K562 (cell line): Measurements from ENCODE around the gene SYNJ2. TPM values are rescaled to one million over a fixed set of nuclear protein-coding genes. Genes with fewer than 3 reads are reported as not detected.

Experiments used
- ATAC-seq: fragments of 200-7000 bp; cut with Tn5 transposase; 3 replicates; pipeline ENCODE4 v1.9.1; 2020; ENCODE audit warnings: moderate library complexity
- BruUV-seq: library from RNA; stranded (reverse); fragments of 400-500 nt; replicated peaks from 2 replicates; lab custom pipeline; 2021; lab: Mats Ljungman, UMichigan
- CTCF ChIA-PET: fragments of 300-600 bp; formaldehyde crosslinking; extraction: SDS; loops from one replicate; lab custom pipeline; 2021; ENCODE audit warnings: low intra/inter-chr PET ratio; lab: Yijun Ruan, JAX
- POLR2A ChIA-PET: fragments of 300-600, 350-650 bp; sonication (Branson Sonifier 250); formaldehyde crosslinking; extraction: SDS; loops from one replicate; lab custom pipeline; 2021; ENCODE audit warnings: antibody characterized with exemption, inconsistent platforms; lab: Yijun Ruan, JAX
- DNase-seq, 4 experiments: peaks; one replicate each; pipeline versions ENCODE4 v3.0.0 to v3.0.0-alpha.2; 2011 to 2018; ENCODE audit warnings: low spot score in 3 of 4, mixed read lengths in 3 of 4; ENCODE audit errors: extremely low read depth in 1 of 4
- FAIRE-seq: peaks from 2 replicates; lab custom pipeline; 2011; peaks lifted over from hg19 to GRCh38; lab: Jason Lieb, UNC
- H2AFZ ChIP-seq: 2 replicates; pipeline ENCODE4 v1.6.0; 2011; ENCODE audit warnings: low read depth, low read length, control low read depth, inconsistent platforms
- H3K27ac ChIP-seq: fragments of 200-600 bp; 3 replicates; pipeline ENCODE4 v1.8.0; 2011; ENCODE audit warnings: low read depth, mild to moderate bottlenecking, control low read depth, inconsistent platforms, low read length, moderate library complexity, mixed read lengths; ENCODE audit errors: extremely low read depth
- H3K27me3 ChIP-seq, 2 experiments: fragments of 300-600 bp in 1 of 2; 2 replicates in 1 of 2; 3 replicates in 1 of 2; pipeline versions ENCODE4 v1.6.0 to v1.8.0; 2011; ENCODE audit warnings: inconsistent platforms in 2 of 2, low read length in 2 of 2, mild to moderate bottlenecking in 1 of 2, mixed read lengths in 1 of 2, moderate library complexity in 1 of 2; ENCODE audit not compliant: control insufficient read depth in 2 of 2, insufficient read depth in 2 of 2
- H3K36me3 ChIP-seq: fragments of 300-600 bp; 3 replicates; pipeline ENCODE4 v1.8.0; 2011; ENCODE audit warnings: mild to moderate bottlenecking, low read length, inconsistent platforms; ENCODE audit not compliant: control insufficient read depth, insufficient read depth
- H3K4me1 ChIP-seq, 2 experiments: fragments of 200-600 bp in 1 of 2; replicated peaks in 1 of 2; 2 replicates in 1 of 2; 3 replicates in 1 of 2; pipeline versions ENCODE4 v1.5.1 to v1.8.0; 2011; ENCODE audit warnings: inconsistent platforms in 2 of 2, low read length in 2 of 2, mild to moderate bottlenecking in 1 of 2, mixed read lengths in 1 of 2, moderate library complexity in 1 of 2; ENCODE audit not compliant: control insufficient read depth in 2 of 2, insufficient read depth in 2 of 2
- H3K4me2 ChIP-seq: 2 replicates; pipeline ENCODE4 v1.6.1; 2011; ENCODE audit warnings: low read length, control low read depth, inconsistent platforms, mixed read lengths; ENCODE audit not compliant: insufficient read depth
- H3K4me3 ChIP-seq: fragments of 200-600 bp; sonication (generic), shearing (Covaris generic); 2 replicates; pipeline ENCODE4 v1.5.1; 2016; ENCODE audit warnings: control low read depth, inconsistent platforms
- H3K79me2 ChIP-seq: fragments of 200-600 bp; 3 replicates; pipeline ENCODE4 v1.8.0; 2011; ENCODE audit warnings: low read length, inconsistent platforms; ENCODE audit not compliant: control insufficient read depth, insufficient read depth
- H3K9ac ChIP-seq, 2 experiments: 2 replicates each; pipeline versions ENCODE4 v1.6.0 to v1.6.1; 2011; ENCODE audit warnings: low read depth in 2 of 2, low read length in 2 of 2, control low read depth in 1 of 2, inconsistent platforms in 1 of 2, mild to moderate bottlenecking in 1 of 2, mixed read lengths in 1 of 2; ENCODE audit not compliant: insufficient read depth in 1 of 2
- H3K9me1 ChIP-seq: one replicate; pipeline ENCODE4 v1.6.0; 2011; ENCODE audit warnings: inconsistent platforms, mild to moderate bottlenecking, low read length, moderate library complexity; ENCODE audit not compliant: control insufficient read depth, insufficient read depth
- H3K9me3 ChIP-seq: replicated peaks from 2 replicates; pipeline ENCODE4 v1.5.1; 2011; ENCODE audit warnings: low read depth, low read length, inconsistent platforms; ENCODE audit not compliant: control insufficient read depth, insufficient read depth
- H4K20me1 ChIP-seq: replicated peaks from 2 replicates; pipeline ENCODE4 v1.6.1; 2011; ENCODE audit warnings: low read length, inconsistent platforms, mixed read lengths; ENCODE audit not compliant: control insufficient read depth, insufficient read depth
- CBFA2T3 ChIP-seq: fragments of 450-650 bp; IDR thresholded peaks from 2 replicates; pipeline ENCODE4 v1.6.1; 2017
- CUX1 ChIP-seq: fragments of 200-800 bp; sonication (Bioruptor generic); IDR thresholded peaks from 2 replicates; pipeline ENCODE4 v1.6.1; 2016; ENCODE audit warnings: missing genetic modification characterization, missing compliant biosample characterization
- ELK1 ChIP-seq: sonication (generic); formaldehyde crosslinking; IDR thresholded peaks from 2 replicates; pipeline ENCODE4 v1.8.1; 2022; ENCODE audit warnings: missing genetic modification reagents
- HNRNPUL1 ChIP-seq: fragments of 200-400 bp; formaldehyde crosslinking; IDR thresholded peaks from 2 replicates; pipeline ENCODE4 v1.6.1; 2017; ENCODE audit warnings: low read length
- NFE2L1 ChIP-seq: fragments of 450-650 bp; IDR thresholded peaks from 2 replicates; pipeline ENCODE4 v1.6.1; 2016; ENCODE audit warnings: missing genetic modification characterization, low read depth, mild to moderate bottlenecking, missing compliant biosample characterization, moderate library complexity, borderline replicate concordance
- SUPT5H ChIP-seq: fragments of 450-650 bp; IDR thresholded peaks from 2 replicates; pipeline ENCODE4 v1.6.1; 2016
- ZBTB12 ChIP-seq: fragments of 250-450 bp; sonication (Bioruptor Pico); IDR thresholded peaks from 2 replicates; pipeline ENCODE4 v1.4.0; 2020
- ZNF511 ChIP-seq: sonication (generic); formaldehyde crosslinking; IDR thresholded peaks from 2 replicates; pipeline ENCODE4 v1.8.0; 2022; ENCODE audit warnings: mild to moderate bottlenecking, missing genetic modification reagents
- ZNF655 ChIP-seq: fragments of 250-450 bp; sonication (Bioruptor Pico); IDR thresholded peaks from 2 replicates; pipeline ENCODE4 v1.5.0; 2021
- WGBS: fragments of 100-300 bp; shearing (Covaris generic); methylation state at CpG from one replicate; pipeline ENCODE4 v1.1.6; 2016; ENCODE audit warnings: low coverage, mixed read lengths; ENCODE audit not compliant: insufficient coverage; ENCODE audit errors: missing lambda C conversion rate; 5-methylcytosine and 5-hydroxymethylcytosine counted together
- in situ Hi-C: fragments of 300-500 bp; cut with MboI; formaldehyde crosslinking; loops from 4 replicates; pipeline ENCODE4 v1.15.0; 2018; ENCODE audit warnings: inconsistent platforms, mixed read lengths
- intact Hi-C: fragments of 100-400 bp; cut with micrococcal nuclease; formaldehyde crosslinking; loops from 2 replicates; pipeline ENCODE4 v1.14.2; 2022
- polyA plus RNA-seq, 8 experiments: library from polyadenylated mRNA; depleted of rRNA in 4 of 8; stranded (reverse) in 5 of 8; unstranded in 3 of 8; fragments of >200 nt; fragmentation: Nextera tagmentation in 2 of 8; fragmentation: Illumina TruSeq in 1 of 8; extraction: Ambion mirVana in 2 of 8; extraction: Trizol in 1 of 8; gene quantifications; 2 replicates each; pipeline versions ENCODE4 v1.2.1 to v1.2.3, GENCODE V29; 2011 to 2014; ENCODE audit warnings: inconsistent platforms in 1 of 8, missing spikeins in 1 of 8
- total RNA-seq, 7 experiments: library from RNA; depleted of rRNA in 6 of 7; stranded (reverse); fragments of >200 nt in 6 of 7; fragmentation: Illumina TruSeq in 2 of 7; extraction: Trizol in 2 of 7; gene quantifications; 2 replicates each; pipeline versions ENCODE4 v1.2.1 to v1.2.3, GENCODE V29; 2011 to 2021; ENCODE audit warnings: low replicate concordance in 1 of 7

Gene SYNJ2
- total and polyA plus RNA-seq, 9 of the 15 experiments (the other 6 are each of a cell fraction or from before 2014, with no cell fraction given): 3.0 to 27.7 (median 17.8) TPM

- TF ChIP-seq HNRNPUL1: no peak
- TF ChIP-seq ELK1 (CRISPR knock-in tag): no peak
- no peak for TF ChIP-seq CBFA2T3
- no peak for TF ChIP-seq SUPT5H
- no peak for TF ChIP-seq ZNF655 (CRISPR knock-in tag)
- TF ChIP-seq NFE2L1: no peak
Measured at GRCh38 chr6:157956171-157956730, 25.4 kb upstream of the SYNJ2 start (continued).

- no peak for ATAC-seq
- Histone ChIP-seq H3K9me1 (no peaks in the 10 kb centered on the region), H3K4me2 (no peak overlapping the region), H3K4me1 (peaks cover 10 to 20% of the 10 kb centered on the region in 2 experiments), H3K4me3 (no peak overlapping the region), H3K9me3 (peaks cover 9% of the 10 kb centered on the region; the same call in 1 of the 2 replicates), H2AFZ (no peak overlapping the region), H3K79me2 (no peaks in the 10 kb centered on the region), H4K20me1 (no peaks in the 10 kb centered on the region), H3K27me3 (no peaks in the 10 kb centered on the region), H3K27ac (no peak overlapping the region), H3K36me3 (no peaks in the 10 kb centered on the region), H3K9ac (no peak overlapping the region)
- FAIRE-seq: no peak
- WGBS: 24% methylated on average over 1 of the region's 1 CpG
- BruUV-seq: no TSS peak
- POLR2A ChIA-PET: no interaction called here
- CTCF ChIA-PET: no interaction called here
- DNase-seq: no peak
- intact Hi-C loops (no loop called here), in situ Hi-C loops (no loop called here)
- TF ChIP-seq CUX1 (CRISPR knock-in tag) (no peak), ZNF511 (CRISPR knock-in tag) (no peak), ZBTB12 (CRISPR knock-in tag) (no peak)
Measured at GRCh38 chr6:157959451-157960227, 22.0 kb upstream of the SYNJ2 start.
